Activated naive CD4-positive, alpha-beta T cell treated with anti-CD3 and anti-CD28 coated beads, Interleukin-2, amount 50 U/mL, for 16 hours (primary cell): ENCODE data around the gene ARID3A.
"Not testable (repeated sequence)": the region's sequence is repeated elsewhere in the genome, so short reads cannot be mapped to it uniquely, and the experiment has no call there.

Source experiments
- DNase-seq: peaks from one replicate; pipeline ENCODE4 v3.0.0-alpha.2; 2020

ARID3A gene

GRCh38 chr19:925526-926322, at the start of gene ARID3A:
Gene ARID3A, plus strand, starts transcription at chr19:926035. Its CDS starts 3,494 bp downstream, at chr19:929529.
- DNase-seq, result peak; percentile 77

GRCh38 chr19:876089-876488, 49.7 kb upstream of the ARID3A start:
- no peak for DNase-seq

DNA sequence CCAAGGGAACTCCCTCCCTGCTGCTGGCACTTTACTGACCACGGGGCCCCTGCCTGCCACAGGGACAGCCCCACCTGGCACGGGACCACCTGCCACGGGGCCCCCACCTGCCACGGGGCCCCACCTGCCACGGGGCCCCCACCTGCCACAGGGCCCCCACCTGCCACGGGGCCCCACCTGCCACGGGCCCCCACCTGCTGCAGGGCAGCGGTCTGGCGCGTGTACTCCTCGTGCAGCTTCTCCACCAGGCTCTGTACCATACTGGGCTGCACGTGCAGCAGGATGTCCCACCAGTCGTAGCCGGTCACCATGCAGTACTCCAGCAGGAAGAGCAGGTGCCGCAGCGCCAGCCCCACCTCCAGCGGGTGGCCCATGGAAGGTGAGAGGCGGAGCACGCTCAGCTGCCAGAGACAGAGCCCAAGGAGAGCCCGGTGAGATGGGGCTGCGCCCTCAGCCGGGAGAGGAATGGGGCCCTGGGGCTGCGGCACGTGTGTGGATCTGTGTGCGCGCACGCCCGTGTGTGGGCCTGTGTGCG, 49.0 kb upstream of the ARID3A start:
- DNase-seq, result no peak

- not testable (repeated sequence) for DNase-seq
Measured at GRCh38 chr19:877992-878660, 47.7 kb upstream of the ARID3A start.

- DNase-seq, result not testable (repeated sequence)
Measured at GRCh38 chr19:878751-879561, 46.9 kb upstream of the ARID3A start.

GRCh38 chr19:879711-880438, 46.0 kb upstream of the ARID3A start:
- DNase-seq, result no peak

- DNase-seq, result no peak
Measured at GRCh38 chr19:881385-882071, 44.3 kb upstream of the ARID3A start.

DNA sequence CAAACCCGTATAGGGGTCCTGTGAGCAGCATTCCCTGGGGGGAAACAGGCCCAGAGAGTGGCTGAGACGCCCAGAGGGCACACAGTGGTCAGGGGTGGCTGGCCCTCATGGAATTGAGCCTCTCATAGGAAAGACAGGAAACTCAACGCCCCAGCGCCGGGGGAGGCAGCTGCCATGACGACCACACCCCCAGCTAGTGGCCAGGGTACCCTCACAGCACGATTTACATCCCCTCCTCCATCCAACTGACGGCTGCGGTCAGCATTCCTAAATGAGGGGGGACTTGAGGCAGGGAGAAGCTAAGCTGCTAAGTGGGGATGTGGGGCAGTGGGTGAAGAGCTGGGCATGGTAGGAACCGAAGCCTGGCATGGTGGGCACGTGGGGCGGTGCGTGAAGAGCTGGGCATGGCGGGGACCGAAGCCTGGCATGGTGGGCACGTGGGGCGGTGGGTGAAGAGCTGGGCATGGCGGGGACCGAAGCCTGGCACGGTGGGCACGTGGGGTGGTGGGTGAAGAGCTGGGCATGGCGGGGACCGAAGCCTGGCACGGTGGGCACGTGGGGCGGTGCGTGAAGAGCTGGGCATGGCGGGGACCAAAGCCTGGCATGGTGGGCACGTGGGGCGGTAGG, 42.9 kb upstream of the ARID3A start:
- DNase-seq, result no peak

- no peak for DNase-seq
Measured at GRCh38 chr19:883661-884211, 42.1 kb upstream of the ARID3A start.

- no peak for DNase-seq
Measured at GRCh38 chr19:884420-885211, 41.2 kb upstream of the ARID3A start.

- DNase-seq, result no peak
Measured at GRCh38 chr19:885536-886224, 40.2 kb upstream of the ARID3A start.

GRCh38 chr19:887072-887471, 38.8 kb upstream of the ARID3A start:
- DNase-seq, result no peak

DNA sequence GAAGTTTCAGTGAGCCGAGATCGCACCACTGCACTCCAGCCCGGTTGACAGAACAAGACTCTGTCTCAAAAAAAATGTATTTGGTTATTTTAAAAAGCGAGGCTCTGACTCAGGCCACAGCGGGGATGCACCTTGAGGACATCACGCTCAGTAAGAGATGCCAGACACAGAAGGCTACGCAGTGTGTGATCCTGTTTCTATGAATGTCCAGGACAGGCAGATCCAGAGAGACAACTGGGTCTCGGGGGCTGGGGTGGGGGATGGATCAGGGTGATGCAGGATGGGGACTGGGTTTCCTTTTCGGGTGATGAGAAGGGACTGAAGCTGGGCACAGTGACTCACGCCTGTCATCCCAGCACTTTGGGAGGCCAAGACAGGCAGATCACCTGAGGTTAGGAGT, 38.2 kb upstream of the ARID3A start:
- no peak for DNase-seq

GRCh38 chr19:888581-889385, 37.1 kb upstream of the ARID3A start:
- DNase-seq, result no peak

DNA sequence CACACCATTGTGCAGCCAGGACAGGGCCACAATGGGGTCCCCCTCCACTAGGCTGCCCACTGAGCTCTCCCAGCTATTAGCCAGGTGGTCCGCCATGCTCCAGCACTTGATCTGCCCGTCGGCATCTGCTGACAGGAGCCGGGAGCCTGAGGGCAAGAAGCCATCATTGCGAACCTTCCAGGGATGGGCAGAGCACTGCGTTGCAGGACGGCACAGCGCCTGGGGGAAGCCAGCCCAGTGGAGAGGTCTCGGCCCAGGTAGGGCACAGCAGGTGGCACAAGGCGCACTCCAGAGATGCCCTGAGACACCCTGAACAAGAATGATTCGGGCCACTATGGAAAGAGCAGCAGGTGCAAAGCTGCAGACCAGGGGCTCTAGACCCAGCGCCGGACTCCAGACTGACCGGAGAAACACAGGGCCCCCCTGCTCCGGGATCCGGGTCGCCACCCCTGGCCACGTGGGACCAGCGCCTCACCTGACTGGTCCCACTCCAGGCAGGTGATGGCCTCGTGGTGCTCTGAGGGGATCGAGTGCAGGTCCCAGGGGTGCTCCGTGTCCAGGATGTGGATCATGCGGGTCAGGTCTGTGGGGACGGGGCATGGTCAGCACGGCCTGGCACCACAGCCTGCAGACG, 36.1 kb upstream of the ARID3A start:
- DNase-seq, result no peak

GRCh38 chr19:890831-891230, 35.0 kb upstream of the ARID3A start:
- DNase-seq, result no peak

GRCh38 chr19:891421-892200, 34.2 kb upstream of the ARID3A start:
- not testable (repeated sequence) for DNase-seq
